NCI-H2107 treated with DMSO at 0.1 percent for 48 hours (cell line): ENCODE measurements around the gene KAZN.

Source experiments
- DNase-seq: peaks from one replicate; lab custom pipeline; 2025; ENCODE audit not compliant: unreplicated experiment; lab: John Stamatoyannopoulos, UW

The KAZN gene

DNA sequence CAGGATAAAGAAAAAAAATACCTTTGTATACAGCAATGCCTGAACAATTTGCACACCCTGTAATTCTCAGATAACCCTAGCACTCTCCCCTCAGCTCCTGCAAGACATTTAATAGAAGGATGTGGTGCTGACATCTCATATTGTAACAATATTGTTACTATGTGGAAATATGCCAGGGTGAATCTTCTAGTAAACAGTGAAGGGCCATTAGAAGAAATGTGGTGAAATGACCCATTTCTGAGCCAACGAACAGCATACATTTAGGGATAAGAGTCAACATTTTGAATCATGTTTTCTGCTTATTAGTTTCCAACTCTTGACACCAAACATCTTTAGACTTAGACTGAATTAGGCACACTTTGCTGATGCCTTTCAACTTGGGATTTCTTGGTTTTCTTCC is 188.2 kb downstream of the KAZN start:
- no peak for DNase-seq

DNA sequence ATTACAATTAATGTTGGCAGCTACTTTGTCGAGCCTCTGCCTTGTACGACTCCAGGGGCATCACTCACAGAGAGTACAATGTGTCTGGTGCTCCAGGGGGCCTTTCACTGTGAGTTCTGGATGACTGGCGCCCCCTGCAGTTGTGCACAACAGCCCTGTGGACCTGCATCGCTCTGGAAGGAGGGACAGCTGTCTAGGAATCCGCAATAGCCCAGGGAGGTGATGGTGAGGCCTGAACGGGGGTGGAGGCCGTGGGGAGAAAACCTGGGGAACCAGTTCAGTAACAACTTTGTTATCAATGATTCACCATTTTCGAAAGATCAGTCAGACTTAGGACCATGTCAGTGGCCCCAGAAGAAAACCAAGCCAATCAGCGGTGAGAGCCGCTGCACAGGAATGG is 189.1 kb downstream of the KAZN start:
- DNase-seq = no peak

DNA sequence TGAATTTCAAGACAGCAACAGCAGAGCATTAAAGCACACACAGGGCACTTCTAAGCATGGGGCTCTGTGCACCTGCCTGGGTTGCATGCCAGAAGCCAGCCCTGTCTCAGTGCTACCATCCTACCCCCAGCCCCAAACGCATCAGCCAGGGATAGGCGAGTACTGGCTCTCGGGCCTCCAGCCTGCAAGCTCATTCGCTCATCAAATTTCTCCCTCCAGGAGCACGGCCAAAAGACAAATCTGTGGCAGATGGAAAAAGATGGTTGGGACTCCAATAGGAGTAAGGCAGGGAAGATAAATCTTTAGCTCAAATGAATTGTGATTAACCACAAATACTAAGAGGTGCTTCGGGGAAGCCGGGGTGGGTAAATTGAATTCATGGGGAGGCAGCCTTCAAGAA is 189.6 kb downstream of the KAZN start:
- no peak for DNase-seq

DNA sequence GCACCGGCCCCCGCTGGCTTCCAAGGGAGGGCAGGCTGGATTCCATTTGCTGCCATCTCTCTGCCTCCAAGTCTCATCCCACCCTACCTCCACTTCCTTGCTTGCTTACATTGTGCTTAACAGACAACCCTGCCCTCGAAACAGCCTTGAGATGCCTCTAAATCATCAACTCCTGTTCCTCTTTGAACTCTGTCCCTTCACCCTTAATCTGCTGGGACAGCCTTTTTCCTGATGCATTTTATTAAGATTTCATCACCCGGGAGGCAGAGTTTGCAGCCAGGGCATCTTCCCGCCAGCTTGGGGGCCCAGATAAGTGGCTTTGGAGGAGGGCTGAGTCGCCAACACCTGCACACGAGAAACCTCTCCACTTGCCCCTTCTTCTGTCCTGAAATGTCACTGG is 192.5 kb downstream of the KAZN start:
- DNase-seq = no peak

DNA sequence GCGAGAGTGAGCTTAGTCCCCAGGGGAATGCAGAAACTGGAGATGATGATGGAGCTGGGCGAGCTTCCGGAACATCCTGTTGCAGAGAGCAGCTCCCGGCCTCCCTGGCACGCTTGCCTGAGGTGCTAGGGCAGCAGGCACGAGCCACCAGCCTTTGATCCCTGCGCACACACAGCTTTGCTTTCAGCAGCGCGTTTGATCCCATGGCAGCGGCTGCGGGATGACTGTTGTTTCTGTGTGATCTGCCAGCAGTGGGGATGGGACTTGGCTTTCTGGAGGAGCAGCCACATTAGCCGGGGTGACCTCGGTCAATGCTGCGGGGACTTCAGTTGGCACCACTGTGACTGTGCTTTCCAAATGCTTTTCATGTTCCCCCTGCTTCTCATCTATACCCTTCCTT is 193.2 kb downstream of the KAZN start:
- DNase-seq = no peak

DNA sequence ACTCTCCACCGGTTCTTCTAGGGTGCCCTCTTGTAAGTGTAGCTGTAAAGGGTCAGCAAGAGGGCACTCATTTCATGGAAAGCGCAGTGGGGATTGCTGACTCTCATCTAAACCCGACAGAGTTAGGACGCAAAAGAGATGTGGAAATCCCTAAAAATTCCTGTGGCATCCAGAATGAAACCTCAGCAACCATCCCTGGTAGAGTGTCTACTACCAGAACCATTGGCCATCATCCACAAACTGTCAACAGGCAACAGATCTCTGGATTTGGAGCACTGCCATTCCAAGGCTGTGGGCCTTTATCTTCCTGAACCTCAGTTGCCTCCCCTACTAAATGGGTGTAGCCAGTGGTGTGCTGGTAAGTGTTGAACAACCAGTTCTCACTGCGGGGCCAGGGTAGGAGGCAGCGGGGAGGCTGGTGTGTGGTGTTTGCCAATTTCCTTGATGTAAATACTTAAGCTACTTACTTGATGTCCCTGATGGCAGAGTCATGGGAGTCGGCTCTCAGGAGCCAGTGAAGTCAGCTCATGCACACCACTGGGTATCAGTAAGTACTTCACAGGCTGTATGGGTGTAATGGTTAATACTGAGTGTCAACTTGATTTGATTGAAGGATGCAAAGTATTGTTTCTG is 195.8 kb downstream of the KAZN start:
- DNase-seq = no peak

DNA sequence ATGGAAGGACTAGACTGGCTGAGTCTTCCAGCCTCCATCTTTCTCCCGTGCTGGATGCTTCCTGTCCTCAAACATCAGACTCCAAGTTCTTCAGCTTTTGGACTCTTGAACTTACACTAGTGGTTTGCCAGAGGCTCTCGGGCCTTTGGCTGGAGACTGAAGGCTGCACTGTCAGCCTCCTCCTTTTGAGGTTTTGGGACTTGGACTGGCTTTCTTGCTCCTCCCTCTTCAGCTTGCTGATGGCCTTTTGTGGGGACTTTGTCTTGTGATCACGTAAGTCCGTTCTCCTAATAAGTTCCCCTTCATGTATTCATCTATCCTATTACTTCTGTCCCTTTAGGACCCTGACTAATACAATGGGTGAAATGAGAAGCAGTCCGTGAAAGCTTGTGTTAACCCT is 196.4 kb downstream of the KAZN start:
- DNase-seq = no peak

DNA sequence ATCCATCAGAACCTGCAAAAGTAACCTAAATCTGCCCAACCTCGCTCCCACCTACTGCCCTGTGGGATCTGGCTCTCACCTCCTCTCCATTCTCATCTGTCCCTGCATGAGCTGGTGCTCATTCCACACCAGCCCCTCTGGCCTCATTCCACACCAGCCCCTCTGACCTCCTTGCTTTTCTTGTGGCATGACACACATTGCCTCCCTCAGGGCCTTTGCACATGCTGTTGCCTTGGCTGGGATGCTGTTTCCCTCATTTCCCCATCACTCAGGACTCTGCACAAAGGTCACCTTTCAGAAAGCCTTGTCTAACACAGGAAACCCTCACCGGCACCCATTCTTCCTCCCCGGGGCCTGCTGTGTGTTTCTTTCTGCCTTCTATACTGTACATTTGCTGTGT is 197.1 kb downstream of the KAZN start:
- no peak for DNase-seq

DNA sequence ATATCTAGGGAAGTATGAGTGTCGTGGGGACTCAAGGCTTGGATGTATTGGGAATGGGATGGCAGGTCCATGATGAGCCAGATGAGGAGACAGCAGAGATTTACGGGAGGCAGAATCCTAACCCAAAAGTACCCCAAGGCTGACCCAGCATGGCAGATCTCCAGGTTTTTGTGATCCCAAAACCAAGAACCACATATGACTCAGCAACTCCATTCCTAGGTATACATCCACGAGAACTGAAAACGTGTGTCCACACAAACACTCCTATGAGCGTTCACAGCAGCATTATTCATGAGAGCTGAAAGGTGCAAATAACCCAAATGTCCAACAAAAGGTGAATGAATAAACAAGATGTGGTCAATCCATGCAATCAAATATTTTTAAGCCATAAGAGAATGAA is 201.5 kb downstream of the KAZN start:
- no peak for DNase-seq

DNA sequence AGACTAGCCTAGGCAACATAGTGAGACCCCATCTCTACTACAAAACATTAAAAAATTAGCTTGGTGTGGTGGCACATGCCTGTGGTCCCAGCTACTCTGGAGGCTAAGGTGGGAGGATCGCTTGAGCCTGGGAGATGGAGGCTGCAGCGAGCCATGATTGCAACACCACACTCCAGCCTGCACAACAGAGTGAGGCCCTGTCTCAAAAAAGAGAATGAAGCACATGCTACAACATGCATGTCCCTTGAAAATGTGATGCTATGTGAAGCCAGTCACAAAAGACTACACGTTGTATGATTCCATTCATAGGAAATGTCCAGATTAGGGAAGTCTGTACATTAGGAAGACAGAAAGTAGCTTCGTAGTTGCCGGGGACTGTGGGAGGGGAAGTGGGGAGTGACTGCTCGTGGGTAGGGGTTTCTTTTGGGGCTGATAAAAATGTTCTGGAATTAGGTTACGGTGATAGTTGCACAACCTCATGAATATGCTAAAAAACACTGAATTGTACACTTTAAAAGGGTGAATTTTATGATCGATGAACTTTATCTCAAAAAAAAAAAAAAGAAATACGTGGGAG is 202.1 kb downstream of the KAZN start:
- no peak for DNase-seq

DNA sequence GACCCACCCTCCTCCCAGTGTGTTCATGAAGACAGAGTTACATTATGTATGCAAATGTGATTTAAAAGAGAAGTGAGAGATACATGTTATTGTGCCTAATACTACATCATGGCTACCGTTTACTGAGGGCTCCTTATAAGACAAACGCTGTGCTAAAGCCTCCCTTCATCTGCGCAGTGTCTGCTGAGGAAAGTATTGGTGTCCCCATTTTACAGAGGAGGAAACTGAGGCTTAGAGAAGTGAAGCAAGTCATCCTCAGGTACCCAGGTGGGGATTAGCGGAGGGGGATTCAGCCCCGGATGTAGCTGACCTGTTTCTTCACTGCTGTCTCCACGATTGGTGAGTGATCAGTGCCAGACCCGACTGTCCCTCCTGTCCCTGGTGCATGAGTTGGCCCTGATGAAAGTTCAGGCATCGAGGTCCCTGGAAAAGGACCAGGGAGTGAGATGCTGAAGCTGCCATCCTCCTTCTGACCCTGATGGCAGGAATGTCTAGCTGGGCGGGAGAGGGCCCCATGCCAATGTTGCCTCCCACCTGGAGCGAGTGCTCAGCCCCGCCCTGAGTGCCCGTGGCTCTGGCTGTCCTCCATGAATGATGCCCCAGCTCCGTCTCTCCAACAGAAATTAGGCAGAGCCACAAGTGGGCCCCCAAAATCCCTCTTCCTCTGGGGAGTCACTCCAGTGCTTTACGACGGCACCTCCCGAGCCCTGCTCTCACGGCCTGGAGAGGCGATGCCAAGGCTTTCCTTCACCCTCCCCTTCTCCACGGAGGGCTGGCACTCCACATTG is 204.7 kb downstream of the KAZN start:
- DNase-seq = no peak

DNA sequence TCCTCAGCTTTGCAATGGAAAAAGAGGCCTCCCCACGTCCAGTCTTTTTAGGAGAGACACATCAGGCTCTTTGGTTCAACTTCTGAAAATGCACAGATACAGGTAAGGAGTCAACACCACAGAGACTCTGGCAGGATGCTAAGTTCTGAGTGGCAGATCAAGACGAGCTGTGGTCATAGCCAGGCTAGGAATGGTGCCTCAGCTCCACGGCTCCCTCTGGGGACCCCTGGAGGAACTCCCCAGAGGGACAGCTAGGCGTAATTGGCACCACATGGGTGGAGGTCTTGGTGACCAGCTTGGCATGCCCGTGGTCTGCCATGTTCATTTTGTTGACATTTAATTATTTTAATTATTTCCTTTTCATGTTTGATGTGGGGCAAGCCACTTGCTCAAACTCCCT is 206.1 kb downstream of the KAZN start:
- DNase-seq = no peak

DNA sequence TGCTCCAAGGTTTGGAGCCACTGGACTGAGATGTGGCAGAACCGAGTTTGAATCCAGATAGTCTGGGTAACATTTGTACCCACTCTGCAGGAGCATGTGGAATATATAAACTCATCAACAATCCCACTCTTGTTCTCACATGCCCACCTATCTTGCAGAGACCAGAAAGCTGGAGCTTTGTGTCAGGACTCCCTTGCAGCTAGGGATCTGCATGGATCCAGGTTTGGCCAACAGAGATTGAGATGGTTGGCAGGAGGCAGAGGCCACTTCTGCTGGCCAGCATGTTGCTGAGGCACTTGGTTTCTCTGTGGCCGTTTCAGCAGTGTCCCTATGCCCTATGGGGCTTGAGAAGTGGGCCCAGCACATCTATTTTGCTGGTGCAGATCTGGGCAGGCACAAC is 208.3 kb downstream of the KAZN start:
- no peak for DNase-seq

DNA sequence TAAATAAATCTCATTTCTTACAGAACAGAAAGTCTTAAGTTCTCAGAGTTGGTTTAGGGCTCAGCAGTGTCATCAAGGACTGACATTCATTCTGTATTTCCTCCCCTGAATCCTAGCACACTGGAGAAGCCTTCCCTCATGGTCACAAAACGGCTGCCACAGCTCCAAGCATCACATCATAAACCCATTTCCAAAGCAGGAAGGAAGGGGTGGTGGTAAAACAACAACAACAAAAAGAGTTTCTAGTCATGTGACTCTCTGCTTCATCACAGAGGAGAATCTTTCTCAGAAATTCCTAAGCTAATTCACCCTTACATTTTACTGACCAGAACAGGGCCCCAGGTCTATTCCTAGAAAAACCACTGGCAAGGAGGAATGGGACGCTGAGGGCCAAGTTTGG is 210.3 kb downstream of the KAZN start:
- no peak for DNase-seq

DNA sequence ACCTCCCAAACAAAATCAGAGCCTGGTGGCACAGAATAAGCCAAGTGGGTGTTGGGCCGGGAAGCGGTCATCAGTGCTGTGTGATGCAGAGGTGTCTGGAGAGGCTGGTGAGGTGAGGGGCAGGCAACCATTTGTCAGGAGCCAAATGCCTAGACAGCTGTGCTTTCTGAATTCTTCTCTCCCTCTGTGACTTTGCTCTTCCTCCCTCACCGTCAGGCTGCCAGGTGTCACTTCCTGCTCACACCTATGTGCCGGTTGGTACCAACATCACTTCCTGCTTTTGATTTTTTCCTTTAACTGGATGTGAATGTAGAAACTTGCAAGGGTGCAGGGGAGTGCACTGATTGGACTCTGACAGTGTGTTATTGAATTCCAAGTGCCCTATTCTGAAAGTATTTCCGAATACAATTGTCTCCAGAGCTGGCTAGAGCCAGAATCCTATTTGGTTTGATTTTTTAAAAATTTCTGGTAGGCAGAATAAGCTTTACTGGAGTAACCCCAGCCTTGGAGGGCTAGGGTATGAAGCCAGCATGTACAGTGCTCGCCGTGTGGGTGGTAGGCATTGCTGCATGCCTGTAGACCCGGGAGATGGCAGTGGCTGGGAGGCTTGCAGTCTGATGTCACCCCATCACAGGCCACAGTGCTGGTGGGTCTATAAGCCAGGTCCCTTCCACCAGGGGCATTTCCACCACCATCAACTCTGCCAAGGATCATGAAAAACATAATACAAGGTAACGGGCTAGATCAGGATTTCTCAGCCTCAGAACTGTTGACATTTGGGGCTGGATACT is 210.9 kb downstream of the KAZN start:
- DNase-seq = no peak

DNA sequence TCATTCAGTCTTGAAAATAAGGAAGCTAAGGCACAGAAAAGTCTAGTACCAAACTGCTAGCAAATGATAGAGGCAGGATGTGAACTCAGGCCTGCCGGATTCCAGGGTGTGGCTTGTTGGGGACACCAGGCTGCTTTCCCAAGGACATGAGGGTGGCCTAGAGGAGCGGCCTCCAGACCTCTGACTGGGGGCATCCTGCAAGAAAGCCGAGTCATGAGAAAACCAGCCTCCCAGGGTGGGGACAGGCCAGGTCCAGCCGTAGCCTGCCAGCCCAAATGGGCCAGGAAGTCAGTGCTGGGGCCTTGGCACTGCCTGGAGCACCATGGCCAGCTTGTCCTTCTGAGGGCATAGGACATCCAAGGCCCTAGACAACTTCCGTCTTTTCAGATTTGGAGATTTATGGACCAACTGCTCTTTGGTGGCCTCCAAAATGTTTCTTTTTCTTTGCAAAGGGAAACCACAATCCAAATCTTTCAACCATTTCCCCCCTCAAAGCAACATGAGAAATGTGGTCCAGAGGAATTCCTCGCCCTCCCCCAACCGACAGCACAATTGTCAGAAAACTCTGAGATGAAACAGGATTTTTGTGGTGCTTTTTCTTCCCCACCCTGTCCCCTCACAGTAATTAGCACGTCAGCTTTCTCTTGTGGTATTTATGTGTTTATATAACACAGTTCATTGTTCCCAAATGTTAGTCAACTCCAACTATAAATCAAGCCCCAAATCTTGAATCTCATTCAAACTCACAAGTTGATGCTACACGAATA is 212.3 kb downstream of the KAZN start:
- no peak for DNase-seq

DNA sequence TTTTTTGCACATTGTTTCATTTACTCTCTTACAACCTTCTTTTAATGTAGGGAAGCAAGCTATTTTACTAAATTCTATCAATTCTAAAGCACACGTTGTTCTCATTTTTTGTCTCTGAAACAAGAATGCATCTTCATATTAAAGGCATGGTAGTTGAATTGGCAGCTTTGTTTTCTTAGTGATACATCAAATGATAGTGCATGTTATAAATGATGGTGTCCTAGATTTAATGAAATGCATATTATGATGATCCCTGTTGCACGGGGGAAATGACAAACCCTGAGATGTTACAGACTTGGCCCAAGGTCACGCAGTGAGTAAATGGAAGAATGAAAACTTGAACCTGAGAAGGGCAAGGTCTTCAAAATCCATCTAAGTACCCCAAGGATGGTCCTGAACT is 213.1 kb downstream of the KAZN start:
- no peak for DNase-seq

DNA sequence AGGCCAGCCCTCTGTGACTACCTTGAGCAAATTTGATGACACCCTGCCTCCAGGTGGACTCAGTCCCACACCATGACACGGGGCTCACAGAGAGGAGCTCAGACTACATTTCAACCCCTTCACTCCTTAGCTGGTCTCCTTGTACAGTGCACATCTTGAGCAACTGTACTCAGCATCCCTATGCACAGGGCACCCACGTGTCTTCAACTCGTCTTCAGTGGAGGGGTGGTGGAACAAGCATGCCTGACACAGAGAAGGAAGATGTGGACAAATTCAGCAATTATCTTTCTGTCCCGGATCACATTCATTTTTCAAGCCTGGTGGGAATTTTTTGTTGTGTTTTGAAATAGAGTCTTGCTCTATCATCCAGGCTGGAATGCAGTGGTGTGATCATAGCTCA is 213.7 kb downstream of the KAZN start:
- DNase-seq = no peak

DNA sequence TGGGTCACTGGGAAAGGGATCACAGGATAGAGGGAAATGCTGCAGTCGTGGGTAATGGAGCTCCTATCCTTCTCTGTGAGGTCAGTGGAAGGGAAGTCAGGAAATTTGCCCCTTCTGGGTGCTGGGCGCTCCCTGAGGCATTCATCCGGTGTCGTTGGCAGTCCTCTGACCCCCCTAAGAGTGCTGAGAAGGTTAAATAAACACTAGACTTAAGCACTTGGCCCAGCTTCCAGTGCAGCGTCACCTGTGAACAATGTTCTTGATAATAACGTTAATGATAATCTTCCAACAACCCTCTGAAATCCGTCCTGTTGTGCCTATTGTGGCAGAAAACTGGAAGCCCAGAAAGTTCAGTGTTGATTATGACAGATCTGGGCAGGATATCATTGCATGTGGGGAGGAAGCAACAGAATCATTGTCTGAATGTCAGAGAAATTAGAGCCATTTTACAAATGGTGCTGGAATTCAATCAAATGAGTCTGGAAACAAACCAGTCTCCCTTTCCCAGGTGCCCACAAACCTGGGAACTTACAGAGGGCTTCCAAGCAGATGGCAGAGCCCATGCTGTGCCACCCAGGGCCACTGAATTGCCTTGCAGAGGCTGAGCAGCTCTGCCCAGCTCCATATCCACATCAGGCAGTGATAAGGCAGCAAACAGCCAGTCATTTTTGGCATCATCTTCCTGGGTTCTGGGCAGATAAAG is 216.8 kb downstream of the KAZN start:
- DNase-seq = no peak
